Hair follicle dermal papilla cell (primary cell): ENCODE measurements around the gene DNASE2B. TPM values are rescaled to one million over a fixed set of nuclear protein-coding genes. Genes with fewer than 3 reads are reported as not detected.

ENCODE experiments used
- total RNA-seq: library from RNA; depleted of rRNA; stranded (reverse); fragments of >200 nt; gene quantifications from 2 replicates; pipeline ENCODE4 v1.2.3, GENCODE V29; 2012

DNASE2B gene, protein sequence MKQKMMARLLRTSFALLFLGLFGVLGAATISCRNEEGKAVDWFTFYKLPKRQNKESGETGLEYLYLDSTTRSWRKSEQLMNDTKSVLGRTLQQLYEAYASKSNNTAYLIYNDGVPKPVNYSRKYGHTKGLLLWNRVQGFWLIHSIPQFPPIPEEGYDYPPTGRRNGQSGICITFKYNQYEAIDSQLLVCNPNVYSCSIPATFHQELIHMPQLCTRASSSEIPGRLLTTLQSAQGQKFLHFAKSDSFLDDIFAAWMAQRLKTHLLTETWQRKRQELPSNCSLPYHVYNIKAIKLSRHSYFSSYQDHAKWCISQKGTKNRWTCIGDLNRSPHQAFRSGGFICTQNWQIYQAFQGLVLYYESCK
- not detected in 2 replicates for total RNA-seq

GRCh38 chr1:84398175-84399155, at the start of gene DNASE2B:
DNASE2B (plus strand) TSS chr1:84398484; CDS start chr1:84398565, 81 bp downstream.

Other genes with a start within 250 kb of the DNASE2B start
- gene SAMD13, start 96.8 kb upstream of the DNASE2B start, total RNA-seq, result 0.49 and 0.97 TPM in 2 replicates
- 23.4 and 25.0 TPM in 2 replicates for gene RPF1, start 80.8 kb downstream of the DNASE2B start, total RNA-seq
- 0.61 and 2.3 TPM in 2 replicates for gene SPATA1, start 107.9 kb downstream of the DNASE2B start, total RNA-seq
- 10.4 and 12.8 TPM in 2 replicates for gene GNG5, start 108.1 kb downstream of the DNASE2B start, total RNA-seq
- 13.0 and 16.5 TPM in 2 replicates for gene CTBS, start 176.0 kb downstream of the DNASE2B start, total RNA-seq